IMR-90 (cell line): ENCODE results near the gene TMEM219. TPM values are rescaled to one million over a fixed set of nuclear protein-coding genes. Genes with fewer than 3 reads are reported as not detected.

Source experiments
- ATAC-seq: fragments of 200-7000 bp; cut with Tn5 transposase; 2 replicates; pipeline ENCODE4 v1.9.1; 2020; ENCODE audit warnings: low read depth, mild to moderate bottlenecking, moderate library complexity
- BruUV-seq: library from RNA; stranded (reverse); fragments of 400-500 nt; replicated peaks from 2 replicates; lab custom pipeline; 2021; lab: Mats Ljungman, UMichigan
- CTCF ChIA-PET: fragments of 300-600 bp; formaldehyde crosslinking; extraction: SDS; loops from one replicate; lab custom pipeline; 2021; ENCODE audit warnings: antibody characterized with exemption; lab: Yijun Ruan, JAX
- POLR2A ChIA-PET: fragments of 300-600 bp; sonication (Branson Sonifier 250); formaldehyde crosslinking; loops from one replicate; lab custom pipeline; 2022; ENCODE audit warnings: antibody characterized with exemption; ENCODE audit not compliant: unreplicated experiment; lab: Charles Lee
- DNase-seq: peaks from one replicate; pipeline ENCODE4 v3.0.0; 2013
- H2AFZ ChIP-seq: replicated peaks from 2 replicates; pipeline ENCODE3; 2013; ENCODE audit warnings: low read length, mild to moderate bottlenecking; ENCODE audit not compliant: poor library complexity
- H2AK5ac ChIP-seq: 2 replicates; pipeline ENCODE4 v1.6.1; 2013; ENCODE audit warnings: low read depth, low read length, inconsistent platforms
- H2AK9ac ChIP-seq: replicated peaks from 2 replicates; pipeline ENCODE3; 2013; ENCODE audit warnings: mild to moderate bottlenecking, low read depth, low read length, moderate library complexity; ENCODE audit not compliant: poor library complexity
- H2BK120ac ChIP-seq: 2 replicates; pipeline ENCODE4 v1.6.1; 2013; ENCODE audit warnings: low read depth, low read length, inconsistent platforms
- H2BK15ac ChIP-seq: 3 replicates; pipeline ENCODE4 v1.6.1; 2013; ENCODE audit warnings: low read depth, low read length, inconsistent platforms
- H2BK20ac ChIP-seq: 2 replicates; pipeline ENCODE4 v1.6.1; 2013; ENCODE audit warnings: low read depth, mild to moderate bottlenecking, inconsistent platforms, low read length, moderate library complexity
- H2BK5ac ChIP-seq: 2 replicates; pipeline ENCODE4 v1.6.1; 2013; ENCODE audit warnings: mild to moderate bottlenecking, low read depth, low read length, inconsistent platforms; ENCODE audit not compliant: poor library complexity, severe bottlenecking
- H3K14ac ChIP-seq: replicated peaks from 2 replicates; pipeline ENCODE4 v1.6.1; 2013; ENCODE audit warnings: low read depth, low read length, inconsistent platforms
- H3K18ac ChIP-seq: 2 replicates; pipeline ENCODE4 v1.6.1; 2013; ENCODE audit warnings: low read depth, low read length, control low read depth
- H3K23ac ChIP-seq: 2 replicates; pipeline ENCODE4 v1.6.1; 2013; ENCODE audit warnings: low read depth, low read length, inconsistent platforms
- H3K27ac ChIP-seq: 2 replicates; pipeline ENCODE4 v1.5.1; 2013; ENCODE audit warnings: mild to moderate bottlenecking, control low read depth, low read length; ENCODE audit not compliant: insufficient read depth
- H3K27me3 ChIP-seq: 2 replicates; pipeline ENCODE4 v1.6.1; 2013; ENCODE audit warnings: low read length; ENCODE audit not compliant: control insufficient read depth, insufficient read depth
- H3K36me3 ChIP-seq: 2 replicates; pipeline ENCODE4 v1.6.1; 2013; ENCODE audit warnings: low read length, mixed read lengths; ENCODE audit not compliant: control insufficient read depth, insufficient read depth
- H3K4ac ChIP-seq: 2 replicates; pipeline ENCODE4 v1.6.1; 2013; ENCODE audit warnings: low read depth, low read length, inconsistent platforms
- H3K4me1 ChIP-seq: 2 replicates; pipeline ENCODE4 v1.6.1; 2013; ENCODE audit warnings: low read length, mixed read lengths; ENCODE audit not compliant: control insufficient read depth, insufficient read depth
- H3K4me2 ChIP-seq: 2 replicates; pipeline ENCODE4 v1.6.1; 2013; ENCODE audit warnings: low read depth, mild to moderate bottlenecking, control low read depth, low read length, moderate library complexity
- H3K4me3 ChIP-seq: 2 replicates; pipeline ENCODE4 v1.5.1; 2013; ENCODE audit warnings: low read depth, mild to moderate bottlenecking, control low read depth, low read length, moderate library complexity; ENCODE audit not compliant: insufficient read depth
- H3K56ac ChIP-seq: 2 replicates; pipeline ENCODE4 v1.6.1; 2013; ENCODE audit warnings: low read length, inconsistent platforms; ENCODE audit not compliant: insufficient read depth; ENCODE audit errors: extremely low read depth
- H3K79me1 ChIP-seq, 2 experiments: 2 replicates each; pipeline ENCODE4 v1.6.1; 2013; ENCODE audit warnings: low read length in 2 of 2, inconsistent platforms in 1 of 2, low read depth in 1 of 2
- H3K9ac ChIP-seq: 2 replicates; pipeline ENCODE4 v1.6.1; 2013; ENCODE audit warnings: low read depth, low read length, control low read depth
- H3K9me1 ChIP-seq: 2 replicates; pipeline ENCODE4 v1.6.1; 2013; ENCODE audit warnings: low read length, inconsistent platforms; ENCODE audit not compliant: insufficient read depth
- H3K9me3 ChIP-seq: 2 replicates; pipeline ENCODE4 v1.6.1; 2013; ENCODE audit warnings: low read length; ENCODE audit not compliant: control insufficient read depth, insufficient read depth
- H4K20me1 ChIP-seq: 2 replicates; pipeline ENCODE4 v1.6.1; 2013; ENCODE audit warnings: low read length, inconsistent platforms; ENCODE audit not compliant: insufficient read depth
- H4K5ac ChIP-seq: 2 replicates; pipeline ENCODE4 v1.6.1; 2013; ENCODE audit warnings: mild to moderate bottlenecking, low read depth, low read length, control low read depth
- H4K8ac ChIP-seq, 2 experiments: 2 replicates each; pipeline ENCODE4 v1.6.1; 2013; ENCODE audit warnings: low read depth in 2 of 2, low read length in 2 of 2, control low read depth in 1 of 2, inconsistent platforms in 1 of 2
- H4K91ac ChIP-seq: 2 replicates; pipeline ENCODE4 v1.6.1; 2013; ENCODE audit warnings: low read depth, low read length, inconsistent platforms; ENCODE audit not compliant: insufficient read depth
- BHLHE40 ChIP-seq: fragments of 150-350 bp; IDR thresholded peaks from 2 replicates; pipeline ENCODE4 v1.6.1; 2016; ENCODE audit warnings: mild to moderate bottlenecking, low read depth, low read length
- CEBPB ChIP-seq: IDR thresholded peaks from 2 replicates; pipeline ENCODE4 v1.6.1; 2012; ENCODE audit warnings: low read depth, low read length, improper control_type of control experiment
- MAZ ChIP-seq: IDR thresholded peaks from 2 replicates; pipeline ENCODE4 v1.6.1; 2012; ENCODE audit warnings: low read depth, mild to moderate bottlenecking, low read length, improper control_type of control experiment, moderate library complexity, borderline replicate concordance
- MXI1 ChIP-seq: IDR thresholded peaks from 2 replicates; pipeline ENCODE4 v1.6.1; 2012; ENCODE audit warnings: low read depth, mild to moderate bottlenecking, low read length, moderate library complexity, borderline replicate concordance
- RCOR1 ChIP-seq: IDR thresholded peaks from 2 replicates; pipeline ENCODE4 v1.6.1; 2012; ENCODE audit warnings: mild to moderate bottlenecking, low read length, improper control_type of control experiment; ENCODE audit not compliant: insufficient replicate concordance
- RFX5 ChIP-seq: IDR thresholded peaks from 2 replicates; pipeline ENCODE4 v1.8.0; 2012; ENCODE audit warnings: low read depth, mild to moderate bottlenecking, low read length, moderate library complexity
- WGBS, 2 experiments: methylation state at CpG; one replicate each; pipeline versions ENCODE4 v1.1.5 to v1.1.7; 2013; ENCODE audit warnings: missing lambda C conversion rate in 2 of 2; ENCODE audit not compliant: insufficient read length in 1 of 2; ENCODE audit errors: extremely low coverage in 2 of 2; 5-methylcytosine and 5-hydroxymethylcytosine counted together
- dilution Hi-C: fragments of 300-500 bp; cut with HindIII; formaldehyde crosslinking; loops from one replicate; pipeline ENCODE4 v1.14.3; 2018; ENCODE audit warnings: low sequenced_read_pairs; ENCODE audit not compliant: unreplicated experiment
- in situ Hi-C: fragments of 300-500 bp; cut with MboI; formaldehyde crosslinking; loops from 3 replicates; pipeline ENCODE4 v1.14.3; 2019; ENCODE audit warnings: low sequenced_read_pairs, inconsistent platforms, mixed read lengths
- intact Hi-C: fragments of 100-400 bp; cut with micrococcal nuclease; formaldehyde crosslinking; loops from 2 replicates; pipeline ENCODE4 v1.10.0; 2022
- polyA plus RNA-seq, 3 experiments: library from polyadenylated mRNA; depleted of rRNA; stranded (reverse); fragments of >200 nt; gene quantifications; 2 replicates each; pipeline ENCODE4 v1.2.3, GENCODE V29; 2012; ENCODE audit warnings: low replicate concordance in 1 of 3
- total RNA-seq: library from RNA; depleted of rRNA; stranded (reverse); fragments of >200 nt; gene quantifications from 2 replicates; pipeline ENCODE4 v1.2.3, GENCODE V29; 2012
- TF ChIP-seq, protein P1 (sequence below): fragments of 150-350 bp; IDR thresholded peaks from 2 replicates; pipeline ENCODE4 v1.6.1; 2017; ENCODE audit warnings: mild to moderate bottlenecking, antibody characterized with exemption, low read length, low read depth

Gene TMEM219
- total and polyA plus RNA-seq, 2 of the 4 experiments (the other 2 are of a cell fraction): 47.0 to 95.3 TPM

DNA sequence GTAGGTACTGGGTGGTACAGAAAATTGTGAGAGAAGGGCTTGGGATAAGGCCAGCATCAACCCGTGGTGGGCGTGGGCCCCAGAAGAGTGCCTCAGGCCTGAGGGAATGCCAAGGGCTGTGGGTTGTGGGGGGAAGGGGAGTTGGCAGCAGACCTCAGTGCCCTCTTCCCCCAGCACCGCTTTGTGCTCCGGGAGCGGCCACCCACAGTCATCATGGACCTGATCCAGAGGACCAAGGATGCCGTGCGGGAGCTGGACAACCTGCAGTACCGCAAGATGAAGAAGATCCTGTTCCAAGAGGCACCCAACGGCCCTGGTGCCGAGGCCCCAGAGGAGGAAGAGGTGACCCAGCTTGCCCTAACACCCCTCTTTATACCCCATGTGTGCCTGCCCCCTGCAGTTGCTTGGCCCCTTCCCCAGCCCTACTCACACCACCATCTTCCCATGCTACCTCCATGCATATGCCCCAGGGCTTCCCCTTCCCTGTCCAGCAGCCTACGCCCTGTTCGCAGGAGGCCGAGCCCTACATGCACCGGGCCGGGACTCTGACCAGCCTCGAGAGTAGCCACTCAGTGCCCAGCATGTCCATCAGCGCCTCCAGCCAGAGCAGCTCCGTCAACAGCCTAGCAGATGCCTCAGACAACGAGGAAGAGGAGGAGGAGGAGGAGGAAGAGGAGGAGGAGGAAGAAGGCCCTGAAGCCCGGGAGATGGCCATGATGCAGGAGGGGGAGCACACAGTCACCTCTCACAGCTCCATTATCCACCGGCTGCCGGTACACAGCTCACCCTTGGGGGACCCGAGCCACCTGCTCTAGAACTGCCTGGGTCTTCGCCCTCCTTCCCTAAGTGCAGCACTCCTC lies 20.9 kb downstream of the TMEM219 start:
- H3K4ac ChIP-seq: no peak overlapping the region
- H2AFZ ChIP-seq: no peak overlapping the region
- H2BK15ac ChIP-seq: no peak overlapping the region
- intact Hi-C loops: no loop called here
- no peak overlapping the region for H3K9ac ChIP-seq
- 97% methylated on average over 4 of the region's 24 CpGs; no CpG with 5 or more reads in 1 of the 2 experiments for WGBS, 2 experiments
- H3K9me3 ChIP-seq: no peaks in the 10 kb centered on the region
- no peak overlapping the region for H2BK120ac ChIP-seq
- H2AK9ac ChIP-seq: no peak overlapping the region
- no peak overlapping the region for H3K4me3 ChIP-seq
- no peak overlapping the region for H4K91ac ChIP-seq
- H4K8ac ChIP-seq: no peak overlapping the region
- no peak overlapping the region for H4K5ac ChIP-seq
- H2BK5ac ChIP-seq: no peak overlapping the region
- dilution Hi-C loops: no loop called here
- peaks cover 7% of the 10 kb centered on the region for H4K20me1 ChIP-seq
- no peak overlapping the region for H2BK20ac ChIP-seq
- H3K14ac ChIP-seq: no peak overlapping the region
- no TSS peak for BruUV-seq
- H3K79me1 ChIP-seq: peaks cover 11 to 33% of the 10 kb centered on the region in 2 experiments; a peak in 2 of 4 replicates
- no peaks in the 10 kb centered on the region for H3K4me1 ChIP-seq
- no peak overlapping the region for H3K23ac ChIP-seq
- H3K9me1 ChIP-seq: peaks cover 10% of the 10 kb centered on the region; the same call in 1 of the 2 replicates
- ChIA-PET POLR2A (no interaction called here), CTCF (no interaction called here)
- H3K56ac ChIP-seq: no peak overlapping the region
- no peak overlapping the region for H3K4me2 ChIP-seq
- ATAC-seq: no peak
- TF ChIP-seq RCOR1 (no peak), MXI1 (no peak), BHLHE40 (no peak), RFX5 (no peak), MAZ (no peak), CEBPB (no peak)
- TF ChIP-seq, protein P1, sequence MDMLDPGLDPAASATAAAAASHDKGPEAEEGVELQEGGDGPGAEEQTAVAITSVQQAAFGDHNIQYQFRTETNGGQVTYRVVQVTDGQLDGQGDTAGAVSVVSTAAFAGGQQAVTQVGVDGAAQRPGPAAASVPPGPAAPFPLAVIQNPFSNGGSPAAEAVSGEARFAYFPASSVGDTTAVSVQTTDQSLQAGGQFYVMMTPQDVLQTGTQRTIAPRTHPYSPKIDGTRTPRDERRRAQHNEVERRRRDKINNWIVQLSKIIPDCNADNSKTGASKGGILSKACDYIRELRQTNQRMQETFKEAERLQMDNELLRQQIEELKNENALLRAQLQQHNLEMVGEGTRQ: no peak
- in situ Hi-C loops: no loop called here
- no peak overlapping the region for H3K18ac ChIP-seq
- no peak overlapping the region for H2AK5ac ChIP-seq
- no peak overlapping the region for H3K27ac ChIP-seq
- DNase-seq: no peak
- no peaks in the 10 kb centered on the region for H3K27me3 ChIP-seq
- H3K36me3 ChIP-seq: peaks cover 87% of the 10 kb centered on the region
